ENCODE data around the gene SSU72. TPM values are rescaled to one million over a fixed set of nuclear protein-coding genes. Genes with fewer than 3 reads are reported as not detected.
"Not testable (repeated sequence)": the region's sequence is repeated elsewhere in the genome, so short reads cannot be mapped to it uniquely, and the experiment has no call there.

The SSU72 gene
- total RNA-seq, 1 experiment from 2014 or later, result 140 TPM

GRCh38 chr1:1508775-1509464 lies 65.7 kb downstream of the SSU72 start:
- DNase-seq (ENCODE audit: low spot score), result not testable (repeated sequence)

GRCh38 chr1:1507305-1507704 lies 67.4 kb downstream of the SSU72 start:
- DNase-seq (ENCODE audit: low spot score), result no peak

- peak; percentile 5 for DNase-seq (ENCODE audit: low spot score)
These were observed 68.9 kb downstream of the SSU72 start for GRCh38 chr1:1505801-1506200.

- DNase-seq (ENCODE audit: low spot score), result peak; percentile 12
These were observed 69.3 kb downstream of the SSU72 start for GRCh38 chr1:1505366-1505798.

GRCh38 chr1:1504777-1505365 lies 69.8 kb downstream of the SSU72 start:
- DNase-seq (ENCODE audit: low spot score), result peak; percentile 92

GRCh38 chr1:1495461-1495975 lies 79.1 kb downstream of the SSU72 start:
- DNase-seq (ENCODE audit: low spot score), result not testable (repeated sequence)

- not testable (repeated sequence) for DNase-seq (ENCODE audit: low spot score)
These were observed 80.4 kb downstream of the SSU72 start for GRCh38 chr1:1494311-1494710.

Other genes starting within 250 kb of the SSU72 start
- 0.89 and 1.6 TPM in 2 replicates for gene TAS1R3, start 243.6 kb downstream of the SSU72 start, total RNA-seq (2014; rRNA removed; shearing (Covaris generic))
- gene DVL1, start 225.4 kb downstream of the SSU72 start, total RNA-seq (2014; rRNA removed; shearing (Covaris generic)), result 246 and 269 TPM in 2 replicates
- not detected in 2 replicates for gene MXRA8, start 216.3 kb downstream of the SSU72 start, total RNA-seq (2014; rRNA removed; shearing (Covaris generic))
- gene AURKAIP1, start 199.7 kb downstream of the SSU72 start, total RNA-seq (2014; rRNA removed; shearing (Covaris generic)), result 377 and 383 TPM in 2 replicates
- 200 and 243 TPM in 2 replicates for gene CCNL2, start 175.5 kb downstream of the SSU72 start, total RNA-seq (2014; rRNA removed; shearing (Covaris generic))
- 235 and 276 TPM in 2 replicates for gene MRPL20, start 167.6 kb downstream of the SSU72 start, total RNA-seq (2014; rRNA removed; shearing (Covaris generic))
- gene ANKRD65, start 153.6 kb downstream of the SSU72 start, total RNA-seq (2014; rRNA removed; shearing (Covaris generic)), result 0.44 and 1.4 TPM in 2 replicates
- 220 and 232 TPM in 2 replicates for gene VWA1, start 139.2 kb downstream of the SSU72 start, total RNA-seq (2014; rRNA removed; shearing (Covaris generic))
- gene ATAD3C, start 125.2 kb downstream of the SSU72 start, total RNA-seq (2014; rRNA removed; shearing (Covaris generic)), result 2.3 and 3.1 TPM in 2 replicates
- gene ATAD3B, start 103.1 kb downstream of the SSU72 start, total RNA-seq (2014; rRNA removed; shearing (Covaris generic)), result 102 and 111 TPM in 2 replicates
- 155 and 162 TPM in 2 replicates for gene ATAD3A, start 62.7 kb downstream of the SSU72 start, total RNA-seq (2014; rRNA removed; shearing (Covaris generic))
- 1.4 and 2.4 TPM in 2 replicates for gene TMEM240, start 34.2 kb downstream of the SSU72 start, total RNA-seq (2014; rRNA removed; shearing (Covaris generic))
- gene FNDC10, start 25.3 kb upstream of the SSU72 start, total RNA-seq (2014; rRNA removed; shearing (Covaris generic)), result not detected in 2 replicates
- 65.3 and 89.0 TPM in 2 replicates for gene MIB2, start 40.6 kb upstream of the SSU72 start, total RNA-seq (2014; rRNA removed; shearing (Covaris generic))
- 0.10 and 1.3 TPM in 2 replicates for gene MMP23B, start 57.3 kb upstream of the SSU72 start, total RNA-seq (2014; rRNA removed; shearing (Covaris generic))
- 21.9 and 24.1 TPM in 2 replicates for gene CDK11B, start 84.1 kb upstream of the SSU72 start, total RNA-seq (2014; rRNA removed; shearing (Covaris generic))
- gene SLC35E2B, start 117.9 kb upstream of the SSU72 start, total RNA-seq (2014; rRNA removed; shearing (Covaris generic)), result 34.6 and 35.1 TPM in 2 replicates
- 55.8 and 62.9 TPM in 2 replicates for gene CDK11A, start 149.5 kb upstream of the SSU72 start, total RNA-seq (2014; rRNA removed; shearing (Covaris generic))
- gene NADK, start 203.6 kb upstream of the SSU72 start, total RNA-seq (2014; rRNA removed; shearing (Covaris generic)), result 98.1 and 99.6 TPM in 2 replicates